Transverse colon (tissue), 4 donors: ENCODE data around the gene POLR2I. TPM values are rescaled to one million over a fixed set of nuclear protein-coding genes. Genes with fewer than 3 reads are reported as not detected.

Experiments
- DNase-seq: peaks from one replicate; pipeline ENCODE4 v3.0.0-alpha.2; 2019
- H3K27ac ChIP-seq, 4 donors: fragments of 200-600 bp; sonication (generic); 2 replicates each; pipeline ENCODE4 v1.5.1; 2016 to 2018; ENCODE audit warnings: inconsistent platforms in 4 of 4
- H3K27me3 ChIP-seq: fragments of 200-600 bp; sonication (generic); 2 replicates; pipeline ENCODE4 v1.5.1; 2017; ENCODE audit warnings: inconsistent platforms
- H3K36me3 ChIP-seq, 4 donors: fragments of 200-600 bp; sonication (generic); 2 replicates each; pipeline ENCODE4 v1.5.1; 2017 to 2019; ENCODE audit warnings: inconsistent platforms in 4 of 4
- H3K4me1 ChIP-seq, 4 donors: fragments of 200-600 bp; sonication (generic); 2 replicates each; pipeline ENCODE4 v1.5.1; 2017 to 2020; ENCODE audit warnings: inconsistent platforms in 4 of 4
- H3K4me3 ChIP-seq, 4 donors: fragments of 200-600 bp; sonication (generic); 1 replicate in 1 of 4; 2 replicates in 3 of 4; pipeline versions ENCODE4 v1.5.1 to v1.6.1; 2017 to 2019; ENCODE audit warnings: inconsistent platforms in 4 of 4
- H3K9me3 ChIP-seq, 2 donors: fragments of 200-600 bp; sonication (generic); 2 replicates each; pipeline ENCODE4 v1.5.1; 2017 to 2019; ENCODE audit warnings: inconsistent platforms in 2 of 2
- EP300 ChIP-seq: sonication (generic); formaldehyde crosslinking; IDR thresholded peaks from one replicate; pipeline ENCODE4 v1.6.1; 2017; ENCODE audit warnings: antibody characterized with exemption, low read depth
- POLR2A ChIP-seq: fragments of 450-650 bp; IDR thresholded peaks from one replicate; pipeline ENCODE4 v1.6.1; 2016; ENCODE audit warnings: antibody characterized with exemption, mild to moderate bottlenecking, moderate library complexity
- POLR2AphosphoS5 ChIP-seq, 3 donors: sonication (generic); formaldehyde crosslinking; IDR thresholded peaks; one replicate each; pipeline ENCODE4 v1.6.1; 2016; ENCODE audit warnings: antibody characterized with exemption in 3 of 3
- WGBS, 2 donors: methylation state at CpG; one replicate each; pipeline ENCODE4 v1.1.5; 2018; ENCODE audit warnings: low coverage in 1 of 2; 5-methylcytosine and 5-hydroxymethylcytosine counted together
- in situ Hi-C, 4 donors: fragments of 200-750 bp; cut with MboI; loops; one replicate each; pipeline versions ENCODE4 v1.15.0 to v1.15.1; 2017; ENCODE audit warnings: low sequenced_read_pairs in 3 of 4, low pct_ligation_motif_present in 1 of 4, low pct_unique_long_range_greater_than_20kb in 1 of 4
- intact Hi-C: fragments of 100-400 bp; cut with DNase I; formaldehyde crosslinking; loops from one replicate; pipeline ENCODE4 v1.15.1; 2023; ENCODE audit warnings: low total_unique reads
- total RNA-seq, 4 donors: library from RNA; depleted of rRNA; stranded (reverse); fragments of >200 nt; gene quantifications; one replicate each; pipeline ENCODE4 v1.1.0, GENCODE V29; 2016
- TF ChIP-seq, protein P1 (sequence below), 5 experiments: fragments of 200-600 bp in 3 of 5; fragments of 450-650 bp in 2 of 5; sonication (generic) in 3 of 5; IDR thresholded peaks; 1 replicate in 2 of 5; 2 replicates in 3 of 5; pipeline ENCODE4 v1.5.1; 2016 to 2017; ENCODE audit warnings: antibody characterized with exemption in 5 of 5, inconsistent platforms in 3 of 5, mild to moderate bottlenecking in 2 of 5, moderate library complexity in 1 of 5

Gene POLR2I
- total RNA-seq, 4 donors from 2014 or later = 15.1 to 44.9 (median 44.0) TPM; not detected in 1

DNA sequence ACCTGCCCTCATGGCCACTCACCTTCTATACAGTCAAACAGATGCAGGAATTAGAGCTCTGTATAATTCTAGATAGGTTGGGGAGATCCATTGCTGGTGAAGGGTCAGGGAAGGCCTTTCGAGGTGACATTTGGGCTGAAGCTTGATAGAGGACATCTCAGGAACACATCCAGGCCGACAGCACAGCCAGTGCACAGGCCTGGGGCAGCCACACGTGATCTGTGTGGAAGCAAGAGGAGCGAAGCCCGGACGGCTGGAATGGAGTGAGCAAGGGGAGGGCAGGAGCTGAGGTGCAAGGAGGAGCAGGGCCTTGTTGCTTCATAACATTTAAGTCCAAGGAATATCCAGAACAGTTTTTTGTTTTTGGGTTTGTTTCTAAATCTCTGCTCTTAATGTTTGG, 8.2 kb downstream of the POLR2I start:
- WGBS, 2 donors = 89 to 92% methylated on average over 2 to 6 of the region's 6 CpGs
- in situ Hi-C loops = no loop called here
- no peaks in the 10 kb centered on the region for H3K36me3 ChIP-seq

GRCh38 chr19:36103842-36104552, 10.7 kb downstream of the POLR2I start:
- in situ Hi-C loops = no loop called here
- no peak overlapping the region for H3K4me3 ChIP-seq
- intact Hi-C loops = no loop called here
- no peaks in the 10 kb centered on the region for H3K27me3 ChIP-seq
- H3K4me1 ChIP-seq = no peaks in the 10 kb centered on the region
- no peaks in the 10 kb centered on the region for H3K9me3 ChIP-seq
- H3K36me3 ChIP-seq = no peaks in the 10 kb centered on the region
- 78 to 89% methylated on average over 3 to 12 of the region's 12 CpGs for WGBS, 2 donors
- DNase-seq = no peak
- TF ChIP-seq EP300 (no peak), POLR2A (no peak), POLR2AphosphoS5 (IDR thresholded peaks at IDR 0.05) (no peak)
- TF ChIP-seq, protein P1, sequence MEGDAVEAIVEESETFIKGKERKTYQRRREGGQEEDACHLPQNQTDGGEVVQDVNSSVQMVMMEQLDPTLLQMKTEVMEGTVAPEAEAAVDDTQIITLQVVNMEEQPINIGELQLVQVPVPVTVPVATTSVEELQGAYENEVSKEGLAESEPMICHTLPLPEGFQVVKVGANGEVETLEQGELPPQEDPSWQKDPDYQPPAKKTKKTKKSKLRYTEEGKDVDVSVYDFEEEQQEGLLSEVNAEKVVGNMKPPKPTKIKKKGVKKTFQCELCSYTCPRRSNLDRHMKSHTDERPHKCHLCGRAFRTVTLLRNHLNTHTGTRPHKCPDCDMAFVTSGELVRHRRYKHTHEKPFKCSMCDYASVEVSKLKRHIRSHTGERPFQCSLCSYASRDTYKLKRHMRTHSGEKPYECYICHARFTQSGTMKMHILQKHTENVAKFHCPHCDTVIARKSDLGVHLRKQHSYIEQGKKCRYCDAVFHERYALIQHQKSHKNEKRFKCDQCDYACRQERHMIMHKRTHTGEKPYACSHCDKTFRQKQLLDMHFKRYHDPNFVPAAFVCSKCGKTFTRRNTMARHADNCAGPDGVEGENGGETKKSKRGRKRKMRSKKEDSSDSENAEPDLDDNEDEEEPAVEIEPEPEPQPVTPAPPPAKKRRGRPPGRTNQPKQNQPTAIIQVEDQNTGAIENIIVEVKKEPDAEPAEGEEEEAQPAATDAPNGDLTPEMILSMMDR (IDR thresholded peaks at IDR 0.05) = no peak
- no peak overlapping the region for H3K27ac ChIP-seq

More for the DNA sequence above, 8.2 kb downstream of the POLR2I start:
- TF ChIP-seq, protein P1 (IDR thresholded peaks at IDR 0.05) = no peak
- no peak for TF ChIP-seq POLR2AphosphoS5 (IDR thresholded peaks at IDR 0.05)
- TF ChIP-seq EP300 = no peak
- TF ChIP-seq POLR2A = no peak
- intact Hi-C loops = no loop called here
- H3K4me3 ChIP-seq = no peak overlapping the region
- H3K27ac ChIP-seq = no peak overlapping the region
- H3K4me1 ChIP-seq = no peaks in the 10 kb centered on the region
- no peak for DNase-seq
- H3K9me3 ChIP-seq = no peaks in the 10 kb centered on the region
- no peaks in the 10 kb centered on the region for H3K27me3 ChIP-seq

- intact Hi-C loops = no loop called here
- TF ChIP-seq POLR2AphosphoS5 (IDR thresholded peaks at IDR 0.05) (no peak), POLR2A (no peak), EP300 (no peak)
- TF ChIP-seq, protein P1 (IDR thresholded peaks at IDR 0.05) = no peak
- Histone ChIP-seq H3K4me1 (no peaks in the 10 kb centered on the region), H3K36me3 (no peaks in the 10 kb centered on the region), H3K27me3 (no peaks in the 10 kb centered on the region), H3K4me3 (no peak overlapping the region), H3K9me3 (no peaks in the 10 kb centered on the region), H3K27ac (no peak overlapping the region)
- in situ Hi-C loops = no loop called here
- DNase-seq = no peak
- WGBS, 2 donors = 95% methylated on average over 23 of the region's 24 CpGs; no CpG with 5 or more reads in 1 of the 2 donors
These were observed 11.5 kb downstream of the POLR2I start for GRCh38 chr19:36103040-36103626.

GRCh38 chr19:36101550-36102327, 12.9 kb downstream of the POLR2I start:
- Histone ChIP-seq H3K9me3 (no peaks in the 10 kb centered on the region), H3K36me3 (no peaks in the 10 kb centered on the region), H3K4me3 (no peak overlapping the region), H3K4me1 (no peaks in the 10 kb centered on the region), H3K27me3 (no peaks in the 10 kb centered on the region), H3K27ac (no peak overlapping the region)
- intact Hi-C loops = no loop called here
- WGBS, 2 donors = 91 to 100% methylated on average over 2 to 27 of the region's 27 CpGs
- in situ Hi-C loops = no loop called here
- no peak for DNase-seq
- TF ChIP-seq EP300 (no peak), POLR2A (no peak), POLR2AphosphoS5 (IDR thresholded peaks at IDR 0.05) (no peak)
- TF ChIP-seq, protein P1 (IDR thresholded peaks at IDR 0.05) = no peak
